Measurements from ENCODE around the gene COQ5.

DNA sequence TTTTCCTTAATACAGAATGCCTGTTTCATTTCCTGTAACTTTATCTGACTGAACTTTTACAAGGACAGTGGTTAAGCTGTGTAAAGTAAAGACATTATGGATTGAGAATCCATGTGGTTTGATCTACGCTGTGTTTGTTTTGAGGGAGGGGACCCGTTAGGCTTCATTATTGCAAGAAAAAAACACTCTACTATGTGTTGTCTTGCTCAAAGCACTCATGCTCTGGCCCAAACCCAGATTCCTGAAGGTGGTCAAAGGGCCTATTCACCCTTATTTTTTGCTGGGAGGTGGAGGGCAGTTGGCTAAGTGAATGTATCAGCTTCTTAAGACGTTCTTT lies 17.1 kb upstream of the COQ5 start:
- TF ChIP-seq EP300 (IDR thresholded peaks at IDR 0.05) = no peak
- TF ChIP-seq, protein P1, sequence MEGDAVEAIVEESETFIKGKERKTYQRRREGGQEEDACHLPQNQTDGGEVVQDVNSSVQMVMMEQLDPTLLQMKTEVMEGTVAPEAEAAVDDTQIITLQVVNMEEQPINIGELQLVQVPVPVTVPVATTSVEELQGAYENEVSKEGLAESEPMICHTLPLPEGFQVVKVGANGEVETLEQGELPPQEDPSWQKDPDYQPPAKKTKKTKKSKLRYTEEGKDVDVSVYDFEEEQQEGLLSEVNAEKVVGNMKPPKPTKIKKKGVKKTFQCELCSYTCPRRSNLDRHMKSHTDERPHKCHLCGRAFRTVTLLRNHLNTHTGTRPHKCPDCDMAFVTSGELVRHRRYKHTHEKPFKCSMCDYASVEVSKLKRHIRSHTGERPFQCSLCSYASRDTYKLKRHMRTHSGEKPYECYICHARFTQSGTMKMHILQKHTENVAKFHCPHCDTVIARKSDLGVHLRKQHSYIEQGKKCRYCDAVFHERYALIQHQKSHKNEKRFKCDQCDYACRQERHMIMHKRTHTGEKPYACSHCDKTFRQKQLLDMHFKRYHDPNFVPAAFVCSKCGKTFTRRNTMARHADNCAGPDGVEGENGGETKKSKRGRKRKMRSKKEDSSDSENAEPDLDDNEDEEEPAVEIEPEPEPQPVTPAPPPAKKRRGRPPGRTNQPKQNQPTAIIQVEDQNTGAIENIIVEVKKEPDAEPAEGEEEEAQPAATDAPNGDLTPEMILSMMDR (IDR thresholded peaks at IDR 0.05) = no peak
- TF ChIP-seq POLR2AphosphoS5 (IDR thresholded peaks at IDR 0.05) = no peak

Measured in suprapubic skin (tissue), 4 donors.